ENCODE results near the gene EIF2S3. TPM values are rescaled to one million over a fixed set of nuclear protein-coding genes. Genes with fewer than 3 reads are reported as not detected.

EIF2S3 gene
- total and polyA plus RNA-seq, 2 of the 13 experiments (the other 11 are each of a cell fraction or from before 2014, with no cell fraction given) = 61.0 to 183 TPM

- TF ChIP-seq ZBTB14 (CRISPR knock-in tag; IDR thresholded peaks at IDR 0.05) = no peak
- no peak for TF ChIP-seq ZNF292 (CRISPR knock-in tag; IDR thresholded peaks at IDR 0.05; ENCODE audit: borderline replicate concordance, low read depth)
Observed at GRCh38 chrX:24027985-24028384, 26.8 kb upstream of the EIF2S3 start (continued).

GRCh38 chrX:24030597-24030996 is 24.2 kb upstream of the EIF2S3 start:
- FAIRE-seq (no peak), DNase-seq (ENCODE audit: low spot score) (no peak), ATAC-seq (no peak)
- in situ Hi-C loops (cut with HindIII; ENCODE audit: extremely low pct_ligation_motif_present, low pct_unique_long_range_greater_than_20kb) (no loop called here), intact Hi-C loops (cut with micrococcal nuclease; ENCODE audit: unreplicated experiment) (no loop called here)
- CTCF ChIA-PET (ENCODE audit: low intra/inter-chr PET ratio, low total read pairs) = no interaction called here
- POLR2A ChIA-PET = interaction anchor here (1.4 kb wide), 1 partner anchor 24 kb away, joined by 4 read pairs; the partner anchor contains the start of gene EIF2S3
- no TSS peak for BruUV-seq (replicated peaks)
- H3K36me3 ChIP-seq (replicated peaks in 1 of 2; ENCODE audit: control insufficient read depth in 1 of 2, insufficient read depth in 2 of 2, low read length in 2 of 2) = no peaks in the 10 kb centered on the region
- WGBS (ENCODE audit: low lambda C conversion rate) = 65% methylated on average over 5 of the region's 5 CpGs
- peaks cover 8% of the 10 kb centered on the region for H3K4me1 ChIP-seq (ENCODE audit: insufficient read depth, low read length)
- no peak overlapping the region for H3K27ac ChIP-seq (ENCODE audit: extremely low read length, insufficient read depth, low read length)
- H3K4me3 ChIP-seq (replicated peaks in 1 of 3; ENCODE audit: insufficient read depth in 1 of 3, low read depth in 2 of 3, low read length in 3 of 3) = no peak overlapping the region
- H3K27me3 ChIP-seq (ENCODE audit: control insufficient read depth in 1 of 2, insufficient read depth in 2 of 2, low read length in 2 of 2) = no peaks in the 10 kb centered on the region
- H2AFZ ChIP-seq (ENCODE audit: low read length) = no peak overlapping the region
- TF ChIP-seq ZNF232 (CRISPR knock-in tag; IDR thresholded peaks at IDR 0.05; ENCODE audit: borderline replicate concordance) (no peak), SRSF9 (IDR thresholded peaks at IDR 0.05; ENCODE audit: borderline replicate concordance, insufficient read depth, low read depth, low read length, poor library complexity, severe bottlenecking) (no peak), IKZF1 (IDR thresholded peaks at IDR 0.05) (no peak), HMG20A (CRISPR knock-in tag; IDR thresholded peaks at IDR 0.05; ENCODE audit: borderline replicate concordance) (no peak), RCOR2 (CRISPR knock-in tag; IDR thresholded peaks at IDR 0.05) (no peak), ZNF275 (CRISPR knock-in tag; IDR thresholded peaks at IDR 0.05; ENCODE audit: borderline replicate concordance) (no peak), RFXANK (CRISPR knock-in tag; IDR thresholded peaks at IDR 0.05) (no peak), MIER2 (CRISPR knock-in tag; IDR thresholded peaks at IDR 0.05) (no peak), HNF1B (CRISPR knock-in tag; IDR thresholded peaks at IDR 0.05) (no peak), RFX3 (CRISPR knock-in tag; IDR thresholded peaks at IDR 0.05) (no peak), ZNF501 (CRISPR knock-in tag; IDR thresholded peaks at IDR 0.05) (no peak), ZEB1 (IDR thresholded peaks at IDR 0.05; ENCODE audit: insufficient replicate concordance, low read depth) (no peak), GABPA (IDR thresholded peaks at IDR 0.05; ENCODE audit: low read depth, low read length) (no peak), GABPA (CRISPR knock-in tag; IDR thresholded peaks at IDR 0.05; ENCODE audit: low read depth) (no peak), ZNF770 (CRISPR knock-in tag; IDR thresholded peaks at IDR 0.05) (no peak)
- no peaks in the 10 kb centered on the region for H3K9me3 ChIP-seq (ENCODE audit: low read length)
- H3K79me2 ChIP-seq (ENCODE audit: insufficient read depth, low read length) = no peaks in the 10 kb centered on the region
- H4K20me1 ChIP-seq (ENCODE audit: insufficient read depth, low read length) = no peaks in the 10 kb centered on the region
- H3K4me2 ChIP-seq (ENCODE audit: low read depth, low read length) = no peak overlapping the region
- no peak overlapping the region for H3K9ac ChIP-seq (ENCODE audit: insufficient read depth, low read depth, low read length)
